ENCODE results near the gene CLCN4.

CLCN4 gene

GRCh38 chrX:10183760-10184159 lies 27.0 kb downstream of the CLCN4 start:
- Histone ChIP-seq H3K4me3 (ENCODE audit: low read depth in 1 of 2, low read length in 2 of 2) (no peak overlapping the region), H3K27me3 (ENCODE audit: control insufficient read depth in 1 of 2, insufficient read depth in 2 of 2, low read length in 2 of 2) (no peaks in the 10 kb centered on the region), H3K36me3 (ENCODE audit: insufficient read depth, low read length) (no peaks in the 10 kb centered on the region), H3K9ac (ENCODE audit: low read length) (no peak overlapping the region), H3K4me1 (ENCODE audit: insufficient read depth, low read length) (no peaks in the 10 kb centered on the region), H3K9me3 (ENCODE audit: low read length) (no peaks in the 10 kb centered on the region), H3K27ac (ENCODE audit: low read depth, low read length) (no peak overlapping the region)

DNA sequence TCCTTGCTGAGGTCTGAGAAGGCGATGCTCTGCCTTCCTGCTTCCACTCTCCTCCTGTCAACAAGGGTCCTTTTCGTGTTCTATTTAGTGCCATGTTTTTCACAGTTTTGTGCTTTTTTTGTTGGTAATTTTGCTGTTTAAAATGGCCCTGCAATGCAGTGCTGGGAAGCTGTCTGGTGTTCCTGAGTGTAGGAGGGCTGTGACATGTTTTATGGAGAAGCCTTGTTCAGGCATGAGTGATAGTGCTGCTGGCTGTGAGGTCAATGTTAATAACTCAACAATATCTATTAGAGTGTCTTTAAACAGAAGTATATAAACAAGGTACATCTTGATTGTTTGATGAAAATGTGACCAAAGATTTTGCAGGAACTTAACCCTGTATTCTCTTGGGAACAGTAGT lies 27.6 kb downstream of the CLCN4 start:
- no peaks in the 10 kb centered on the region for H3K36me3 ChIP-seq (ENCODE audit: insufficient read depth, low read length)
- no peak overlapping the region for H3K27ac ChIP-seq (ENCODE audit: low read depth, low read length)
- no peaks in the 10 kb centered on the region for H3K27me3 ChIP-seq (ENCODE audit: control insufficient read depth in 1 of 2, insufficient read depth in 2 of 2, low read length in 2 of 2)
- H3K4me1 ChIP-seq (ENCODE audit: insufficient read depth, low read length): no peaks in the 10 kb centered on the region
- H3K9ac ChIP-seq (ENCODE audit: low read length): no peak overlapping the region
- no peaks in the 10 kb centered on the region for H3K9me3 ChIP-seq (ENCODE audit: low read length)
- H3K4me3 ChIP-seq (ENCODE audit: low read depth in 1 of 2, low read length in 2 of 2): no peak overlapping the region

GRCh38 chrX:10186355-10186754 lies 29.6 kb downstream of the CLCN4 start:
- no peaks in the 10 kb centered on the region for H3K9me3 ChIP-seq (ENCODE audit: low read length)
- no peaks in the 10 kb centered on the region for H3K36me3 ChIP-seq (ENCODE audit: insufficient read depth, low read length)
- no peaks in the 10 kb centered on the region for H3K27me3 ChIP-seq (ENCODE audit: control insufficient read depth in 1 of 2, insufficient read depth in 2 of 2, low read length in 2 of 2)
- H3K9ac ChIP-seq (ENCODE audit: low read length): no peak overlapping the region
- no peak overlapping the region for H3K4me3 ChIP-seq (ENCODE audit: low read depth in 1 of 2, low read length in 2 of 2)
- H3K4me1 ChIP-seq (ENCODE audit: insufficient read depth, low read length): peaks cover 9% of the 10 kb centered on the region
- no peak overlapping the region for H3K27ac ChIP-seq (ENCODE audit: low read depth, low read length)

DNA sequence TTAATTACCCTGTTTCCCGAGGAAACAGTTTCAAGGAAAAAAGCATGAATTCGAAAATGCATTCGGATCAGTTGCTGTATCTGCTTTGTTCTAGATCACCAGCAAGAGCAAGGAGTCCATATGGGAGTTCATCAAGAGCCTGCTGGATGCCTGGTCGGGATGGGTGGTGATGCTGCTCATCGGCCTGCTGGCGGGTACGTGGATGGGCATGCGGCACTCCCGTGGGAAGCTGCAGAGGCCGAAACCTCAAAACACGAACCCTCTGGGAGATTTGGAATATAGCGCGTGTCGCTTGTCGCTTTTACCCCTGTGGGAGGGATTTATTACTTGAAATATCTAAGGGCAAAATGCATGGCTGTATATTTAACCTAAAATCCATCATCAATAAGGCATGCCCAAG lies 30.6 kb downstream of the CLCN4 start:
- Histone ChIP-seq H3K36me3 (ENCODE audit: insufficient read depth, low read length) (no peaks in the 10 kb centered on the region), H3K9ac (ENCODE audit: low read length) (no peak overlapping the region), H3K27ac (ENCODE audit: low read depth, low read length) (no peak overlapping the region), H3K9me3 (ENCODE audit: low read length) (no peaks in the 10 kb centered on the region), H3K4me1 (ENCODE audit: insufficient read depth, low read length) (peaks cover 9% of the 10 kb centered on the region), H3K4me3 (ENCODE audit: low read depth in 1 of 2, low read length in 2 of 2) (no peak overlapping the region), H3K27me3 (ENCODE audit: control insufficient read depth in 1 of 2, insufficient read depth in 2 of 2, low read length in 2 of 2) (no peaks in the 10 kb centered on the region)

DNA sequence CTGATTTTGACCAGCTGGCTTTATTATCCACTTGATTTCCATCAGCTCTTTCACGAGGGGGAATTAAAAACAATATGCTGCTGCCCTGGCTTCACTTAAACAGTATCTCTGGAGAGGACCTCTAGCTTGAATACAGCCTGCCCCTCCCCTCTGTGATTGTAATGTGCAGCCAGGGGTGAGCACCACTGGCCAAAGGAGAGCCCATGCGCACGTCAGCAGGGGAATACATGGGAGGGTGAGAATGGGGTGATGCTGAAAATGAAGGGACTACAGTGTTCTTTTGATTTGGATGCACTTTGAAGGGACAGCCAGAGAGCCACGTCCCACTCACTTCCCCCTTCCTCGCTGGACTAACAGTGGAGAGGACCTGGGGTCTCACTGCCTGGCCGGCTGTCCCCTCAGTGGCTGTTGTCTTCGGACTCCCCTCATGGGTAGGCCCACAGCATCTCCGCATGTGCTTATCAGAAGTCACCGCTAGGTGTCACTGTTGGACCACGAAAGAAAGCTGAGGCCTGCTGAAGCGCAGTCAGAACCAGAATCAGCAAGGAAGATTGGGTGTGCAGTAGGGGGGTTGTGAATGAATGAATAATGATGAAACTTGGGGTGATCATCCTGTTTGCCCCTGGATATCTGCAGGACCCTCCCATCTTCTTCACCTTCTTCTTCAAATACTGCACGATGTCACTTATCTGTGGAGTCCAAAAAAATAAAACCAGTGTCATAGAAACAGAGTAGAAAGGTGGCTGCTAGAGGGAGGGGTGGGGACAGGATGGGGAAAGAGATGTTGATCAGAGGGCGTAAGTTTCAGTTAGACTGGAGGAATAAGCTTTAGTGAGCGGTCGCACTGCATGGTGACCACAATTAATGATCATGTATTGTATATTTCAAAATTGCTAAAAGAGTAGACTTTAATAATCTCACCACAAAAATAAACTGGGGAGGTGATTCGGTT lies 32.8 kb downstream of the CLCN4 start:
- H3K9ac ChIP-seq (ENCODE audit: low read length): no peak overlapping the region

DNA sequence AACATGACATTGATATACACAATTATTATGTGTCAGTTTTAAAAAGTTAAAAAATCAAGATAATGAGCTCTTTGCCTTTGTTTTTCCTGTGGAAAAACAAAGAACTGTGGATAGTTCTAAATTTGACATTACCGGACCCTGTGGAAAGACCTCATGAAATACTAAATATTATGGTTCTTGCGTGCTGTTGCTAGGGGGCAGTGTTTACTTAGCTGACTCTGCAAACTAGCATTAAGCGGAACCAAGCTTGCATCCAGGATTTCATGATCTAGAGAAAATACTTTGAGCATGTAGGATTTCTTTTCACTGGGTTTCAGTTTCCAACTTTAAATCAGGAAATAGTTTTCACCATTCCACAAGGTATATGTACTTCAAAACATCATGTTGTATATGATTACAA lies 33.6 kb downstream of the CLCN4 start:
- H3K27ac ChIP-seq (ENCODE audit: low read depth, low read length): peak overlapping the region; percentile 16
- H3K9me3 ChIP-seq (ENCODE audit: low read length): no peaks in the 10 kb centered on the region
- H3K36me3 ChIP-seq (ENCODE audit: insufficient read depth, low read length): no peaks in the 10 kb centered on the region
- H3K27me3 ChIP-seq (ENCODE audit: control insufficient read depth in 1 of 2, insufficient read depth in 2 of 2, low read length in 2 of 2): no peaks in the 10 kb centered on the region
- H3K4me1 ChIP-seq (ENCODE audit: insufficient read depth, low read length): peaks cover 9% of the 10 kb centered on the region
- H3K4me3 ChIP-seq (ENCODE audit: low read depth in 1 of 2, low read length in 2 of 2): no peak overlapping the region
- no peak overlapping the region for H3K9ac ChIP-seq (ENCODE audit: low read length)

More for the DNA sequence above, 32.8 kb downstream of the CLCN4 start:
- Histone ChIP-seq H3K4me1 (ENCODE audit: insufficient read depth, low read length) (peaks cover 9% of the 10 kb centered on the region), H3K27me3 (ENCODE audit: control insufficient read depth in 1 of 2, insufficient read depth in 2 of 2, low read length in 2 of 2) (no peaks in the 10 kb centered on the region), H3K4me3 (ENCODE audit: low read depth in 1 of 2, low read length in 2 of 2) (no peak overlapping the region), H3K27ac (ENCODE audit: low read depth, low read length) (peak overlapping the region; percentile 16), H3K9me3 (ENCODE audit: low read length) (no peaks in the 10 kb centered on the region), H3K36me3 (ENCODE audit: insufficient read depth, low read length) (no peaks in the 10 kb centered on the region)

DNA sequence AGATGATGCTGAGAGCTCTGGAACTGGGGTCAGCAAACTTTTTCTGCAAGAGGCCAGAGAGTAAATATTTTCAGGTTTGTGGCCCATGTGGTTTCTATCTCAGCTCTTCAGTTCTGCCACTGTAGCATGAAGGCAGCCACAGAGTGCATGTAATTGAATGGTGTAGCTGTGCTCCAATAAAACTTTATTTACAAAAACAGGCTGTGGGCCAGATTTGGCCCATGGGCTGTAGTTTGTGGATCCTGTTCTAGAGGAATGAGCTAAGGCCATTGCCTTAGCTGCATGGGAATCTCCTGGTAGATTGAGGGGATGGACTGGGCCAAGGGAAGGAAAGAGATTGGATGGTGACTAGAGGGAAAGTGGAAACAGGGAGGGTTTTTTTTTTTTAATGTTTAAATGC lies 36.8 kb downstream of the CLCN4 start:
- Histone ChIP-seq H3K4me3 (ENCODE audit: low read depth in 1 of 2, low read length in 2 of 2) (no peak overlapping the region), H3K9me3 (ENCODE audit: low read length) (no peaks in the 10 kb centered on the region), H3K4me1 (ENCODE audit: insufficient read depth, low read length) (peaks cover 9% of the 10 kb centered on the region), H3K27me3 (ENCODE audit: control insufficient read depth in 1 of 2, insufficient read depth in 2 of 2, low read length in 2 of 2) (no peaks in the 10 kb centered on the region), H3K36me3 (ENCODE audit: insufficient read depth, low read length) (no peaks in the 10 kb centered on the region), H3K27ac (ENCODE audit: low read depth, low read length) (no peak overlapping the region), H3K9ac (ENCODE audit: low read length) (no peak overlapping the region)

DNA sequence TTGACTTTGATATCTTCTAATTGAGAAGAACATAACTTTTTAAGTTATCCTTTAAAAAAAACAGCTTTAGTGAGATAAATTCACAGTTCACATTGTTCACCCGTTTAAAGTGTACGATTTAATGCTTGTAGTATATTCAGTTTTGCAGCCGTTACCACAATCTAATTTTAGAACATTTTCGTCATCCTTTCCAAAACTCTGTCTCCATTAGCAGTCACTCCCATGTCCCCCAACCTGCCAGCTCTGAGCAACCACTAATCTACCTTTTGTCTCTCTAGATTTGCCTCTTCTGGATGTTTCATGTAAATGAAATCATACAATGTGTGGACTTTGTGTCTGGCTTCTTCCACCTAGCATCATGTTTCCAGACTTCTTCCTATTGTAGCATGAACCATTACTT lies 38.6 kb downstream of the CLCN4 start:
- Histone ChIP-seq H3K27me3 (ENCODE audit: control insufficient read depth in 1 of 2, insufficient read depth in 2 of 2, low read length in 2 of 2) (no peaks in the 10 kb centered on the region), H3K36me3 (ENCODE audit: insufficient read depth, low read length) (no peaks in the 10 kb centered on the region), H3K27ac (ENCODE audit: low read depth, low read length) (no peak overlapping the region), H3K9me3 (ENCODE audit: low read length) (no peaks in the 10 kb centered on the region), H3K9ac (ENCODE audit: low read length) (no peak overlapping the region), H3K4me3 (ENCODE audit: low read depth in 1 of 2, low read length in 2 of 2) (no peak overlapping the region), H3K4me1 (ENCODE audit: insufficient read depth, low read length) (peaks cover under 1% of the 10 kb centered on the region)

DNA sequence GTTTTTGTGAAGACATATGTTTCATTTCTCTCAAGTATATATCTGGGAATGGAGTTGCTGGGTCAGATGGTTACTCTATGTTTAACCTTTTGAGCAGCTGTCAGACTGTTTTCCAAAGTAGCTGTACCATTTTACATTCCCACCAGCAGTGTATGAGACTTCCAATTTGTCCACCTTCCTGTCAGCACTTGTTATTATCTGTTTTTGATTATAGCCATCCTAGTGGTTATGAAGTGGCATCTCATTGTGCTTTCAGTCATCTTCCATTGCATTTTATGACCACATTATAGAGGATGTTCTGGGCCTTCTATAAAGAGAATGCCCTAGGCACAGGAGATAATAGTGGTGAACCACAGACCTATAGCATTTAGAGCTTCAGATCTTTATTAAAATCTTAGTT lies 39.2 kb downstream of the CLCN4 start:
- H3K27ac ChIP-seq (ENCODE audit: low read depth, low read length): no peak overlapping the region

GRCh38 chrX:10197279-10198210 lies 40.8 kb downstream of the CLCN4 start:
- Histone ChIP-seq H3K9ac (ENCODE audit: low read length) (no peak overlapping the region), H3K4me3 (ENCODE audit: low read depth in 1 of 2, low read length in 2 of 2) (no peak overlapping the region), H3K4me1 (ENCODE audit: insufficient read depth, low read length) (no peaks in the 10 kb centered on the region), H3K36me3 (ENCODE audit: insufficient read depth, low read length) (no peaks in the 10 kb centered on the region), H3K27me3 (ENCODE audit: control insufficient read depth in 1 of 2, insufficient read depth in 2 of 2, low read length in 2 of 2) (no peaks in the 10 kb centered on the region), H3K27ac (ENCODE audit: low read depth, low read length) (no peak overlapping the region), H3K9me3 (ENCODE audit: low read length) (no peaks in the 10 kb centered on the region)

More for the DNA sequence above, 39.2 kb downstream of the CLCN4 start:
- no peaks in the 10 kb centered on the region for H3K36me3 ChIP-seq (ENCODE audit: insufficient read depth, low read length)
- no peak overlapping the region for H3K9ac ChIP-seq (ENCODE audit: low read length)
- no peaks in the 10 kb centered on the region for H3K27me3 ChIP-seq (ENCODE audit: control insufficient read depth in 1 of 2, insufficient read depth in 2 of 2, low read length in 2 of 2)
- no peaks in the 10 kb centered on the region for H3K9me3 ChIP-seq (ENCODE audit: low read length)
- no peak overlapping the region for H3K4me3 ChIP-seq (ENCODE audit: low read depth in 1 of 2, low read length in 2 of 2)
- no peaks in the 10 kb centered on the region for H3K4me1 ChIP-seq (ENCODE audit: insufficient read depth, low read length)

DNA sequence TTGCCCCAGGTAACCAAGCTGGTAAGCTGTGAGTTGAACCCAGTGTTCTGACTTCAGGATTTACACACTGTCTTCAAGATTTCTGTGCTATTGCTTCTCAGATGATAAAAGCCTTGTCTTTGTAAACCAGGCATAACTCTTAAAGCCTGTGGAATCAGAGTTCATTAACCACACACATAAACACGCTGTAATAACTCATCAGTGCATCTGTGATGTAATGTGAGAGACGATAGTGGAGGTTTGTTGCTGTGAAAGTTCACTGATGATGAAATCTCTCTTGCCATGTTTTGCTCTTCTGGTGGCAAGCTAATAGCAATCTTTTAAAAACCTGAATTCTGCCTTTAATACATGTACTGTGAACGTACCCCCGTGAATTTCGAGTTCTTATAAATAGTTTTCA lies 41.5 kb downstream of the CLCN4 start:
- Histone ChIP-seq H3K27ac (ENCODE audit: low read depth, low read length) (no peak overlapping the region), H3K9ac (ENCODE audit: low read length) (no peak overlapping the region), H3K4me3 (ENCODE audit: low read depth in 1 of 2, low read length in 2 of 2) (no peak overlapping the region), H3K36me3 (ENCODE audit: insufficient read depth, low read length) (no peaks in the 10 kb centered on the region), H3K9me3 (ENCODE audit: low read length) (no peaks in the 10 kb centered on the region), H3K4me1 (ENCODE audit: insufficient read depth, low read length) (no peaks in the 10 kb centered on the region), H3K27me3 (ENCODE audit: control insufficient read depth in 1 of 2, insufficient read depth in 2 of 2, low read length in 2 of 2) (no peaks in the 10 kb centered on the region)

Measured in muscle layer of colon (tissue), 2 donors.